Small intestine (tissue), 7 donors: ENCODE results near the gene CXXC5. TPM values are rescaled to one million over a fixed set of nuclear protein-coding genes. Genes with fewer than 3 reads are reported as not detected.
"Not testable (repeated sequence)": the region's sequence is repeated elsewhere in the genome, so short reads cannot be mapped to it uniquely, and the experiment has no call there.

Experiments
- DNase-seq, 2 donors: peaks; one replicate each; pipeline versions ENCODE4 v3.0.0 to v3.0.0-alpha.2; 2013
- FAIRE-seq: peaks from 2 replicates; lab custom pipeline; 2012; peaks lifted over from hg19 to GRCh38; lab: Jason Lieb, UNC
- H3K27ac ChIP-seq, 3 donors: one replicate each; pipeline ENCODE4 v1.5.1; 2013; ENCODE audit warnings: low read length in 2 of 3, mild to moderate bottlenecking in 2 of 3, control low read depth in 1 of 3, inconsistent platforms in 1 of 3, low read depth in 1 of 3, moderate library complexity in 1 of 3
- H3K27me3 ChIP-seq, 3 donors: one replicate each; pipeline ENCODE4 v1.6.1; 2013; ENCODE audit warnings: low read length in 3 of 3, inconsistent platforms in 1 of 3; ENCODE audit not compliant: control insufficient read depth in 3 of 3, insufficient read depth in 3 of 3
- H3K36me3 ChIP-seq, 3 donors: one replicate each; pipeline ENCODE4 v1.6.1; 2013; ENCODE audit warnings: low read length in 3 of 3, inconsistent platforms in 1 of 3, low read depth in 1 of 3, mild to moderate bottlenecking in 1 of 3, moderate library complexity in 1 of 3; ENCODE audit not compliant: control insufficient read depth in 3 of 3, insufficient read depth in 2 of 3
- H3K4me1 ChIP-seq, 3 donors: one replicate each; pipeline ENCODE4 v1.6.1; 2013; ENCODE audit warnings: low read length in 2 of 3, inconsistent platforms in 1 of 3, low read depth in 1 of 3, mild to moderate bottlenecking in 1 of 3, moderate library complexity in 1 of 3; ENCODE audit not compliant: control insufficient read depth in 3 of 3, insufficient read depth in 2 of 3
- H3K4me3 ChIP-seq, 3 donors: one replicate each; pipeline ENCODE4 v1.5.1; 2013; ENCODE audit warnings: low read length in 3 of 3, control low read depth in 1 of 3, inconsistent platforms in 1 of 3, low read depth in 1 of 3, mild to moderate bottlenecking in 1 of 3, moderate library complexity in 1 of 3
- H3K9me3 ChIP-seq, 2 donors: one replicate each; pipeline ENCODE4 v1.6.1; 2013; ENCODE audit warnings: low read depth in 1 of 2, low read length in 1 of 2; ENCODE audit not compliant: control insufficient read depth in 2 of 2, insufficient read depth in 1 of 2
- WGBS, 3 donors: extraction: QIAGEN DNeasy Blood & Tissue Kit; methylation state at CpG; one replicate each; pipeline ENCODE4 v1.1.7; 2013; 5-methylcytosine and 5-hydroxymethylcytosine counted together
- polyA plus RNA-seq, 4 donors: library from polyadenylated mRNA; stranded (reverse) in 3 of 4; unstranded in 1 of 4; fragments of 200-250 nt in 3 of 4; fragments of 120-200 nt in 1 of 4; gene quantifications; one replicate each; pipeline versions ENCODE4 v1.2.1 to v1.2.3, GENCODE V29; 2013
- donor health status: healthy with polysubstance abuse.
- donor health status: control.
- donor health status: control.
- donor health status: Bipolar disorder and iron deficiency.
- donor health status: healthy.

Gene CXXC5
- polyA plus RNA-seq, 4 donors: 3.8 to 89.4 (median 18.2) TPM

- no peak overlapping the region for H3K27ac ChIP-seq
- H3K4me3 ChIP-seq: no peak overlapping the region
- H3K27me3 ChIP-seq: no peaks in the 10 kb centered on the region
- DNase-seq (no peak), FAIRE-seq (no peak)
- WGBS, 3 donors: 83 to 85% (median 84%) methylated on average over 5 of the region's 5 CpGs
- H3K4me1 ChIP-seq: no peaks in the 10 kb centered on the region
- H3K36me3 ChIP-seq: peaks cover 0 to 23% (median 0%) of the 10 kb centered on the region in 3 donors
- H3K9me3 ChIP-seq: no peaks in the 10 kb centered on the region
These were observed 36.2 kb upstream of the CXXC5 start for GRCh38 chr5:139611703-139612584.

GRCh38 chr5:139619861-139620260, 28.3 kb upstream of the CXXC5 start:
- no peaks in the 10 kb centered on the region for H3K27me3 ChIP-seq
- H3K9me3 ChIP-seq: no peaks in the 10 kb centered on the region
- no peak overlapping the region for H3K27ac ChIP-seq
- FAIRE-seq: no peak
- H3K36me3 ChIP-seq: peaks cover 8 to 57% (median 12%) of the 10 kb centered on the region in 3 donors
- H3K4me3 ChIP-seq: no peak overlapping the region
- 80 to 88% (median 85%) methylated on average over 5 of the region's 5 CpGs for WGBS, 3 donors
- DNase-seq: no peak
- H3K4me1 ChIP-seq: no peaks in the 10 kb centered on the region

GRCh38 chr5:139625398-139625797, 22.8 kb upstream of the CXXC5 start:
- not testable (repeated sequence) for H3K4me1 ChIP-seq, H3K4me3 ChIP-seq, FAIRE-seq, H3K27ac ChIP-seq, H3K9me3 ChIP-seq, DNase-seq, H3K27me3 ChIP-seq
- 93 to 100% (median 98%) methylated on average over 5 of the region's 5 CpGs for WGBS, 3 donors
- peaks cover 15 to 47% (median 19%) of the 10 kb centered on the region in 3 donors for H3K36me3 ChIP-seq

- FAIRE-seq: no peak
- DNase-seq: no peak
- peaks cover 0 to 10% (median 4%) of the 10 kb centered on the region in 3 donors for H3K4me1 ChIP-seq
- no peaks in the 10 kb centered on the region for H3K9me3 ChIP-seq
- H3K4me3 ChIP-seq: no peak overlapping the region
- peaks cover 3 to 20% (median 18%) of the 10 kb centered on the region in 3 donors for H3K36me3 ChIP-seq
- no peaks in the 10 kb centered on the region for H3K27me3 ChIP-seq
- no peak overlapping the region for H3K27ac ChIP-seq
These were observed 17.3 kb upstream of the CXXC5 start for GRCh38 chr5:139630855-139631254.

- H3K4me1 ChIP-seq: peaks cover under 1 to 18% (median 11%) of the 10 kb centered on the region in 3 donors
- 79 to 83% (median 80%) methylated on average over 3 of the region's 3 CpGs for WGBS, 3 donors
- H3K9me3 ChIP-seq: no peaks in the 10 kb centered on the region
- FAIRE-seq: no peak
- peaks cover 3 to 17% (median 16%) of the 10 kb centered on the region in 3 donors for H3K36me3 ChIP-seq
- H3K27me3 ChIP-seq: no peaks in the 10 kb centered on the region
- H3K27ac ChIP-seq: no peak overlapping the region
- DNase-seq: no peak
- no peak overlapping the region for H3K4me3 ChIP-seq
These were observed 16.5 kb upstream of the CXXC5 start for GRCh38 chr5:139631520-139632165.

- no peak overlapping the region for H3K4me3 ChIP-seq
- WGBS, 3 donors: 9 to 13% (median 10%) methylated on average over 6 of the region's 6 CpGs
- H3K27me3 ChIP-seq: no peaks in the 10 kb centered on the region
- H3K27ac ChIP-seq: no peak overlapping the region
- no peak for FAIRE-seq
- peaks cover 3 to 17% (median 12%) of the 10 kb centered on the region in 3 donors for H3K36me3 ChIP-seq
- H3K4me1 ChIP-seq: peaks cover 3 to 31% (median 15%) of the 10 kb centered on the region in 3 donors
- no peaks in the 10 kb centered on the region for H3K9me3 ChIP-seq
- DNase-seq: peak; percentile 71 to 85
These were observed 14.7 kb upstream of the CXXC5 start for GRCh38 chr5:139633295-139634027.

- H3K27ac ChIP-seq: no peak overlapping the region
- H3K27me3 ChIP-seq: no peaks in the 10 kb centered on the region
- DNase-seq (no peak), FAIRE-seq (no peak)
- H3K36me3 ChIP-seq: peaks cover 3 to 18% (median 8%) of the 10 kb centered on the region in 3 donors
- WGBS, 3 donors: 69 to 75% (median 74%) methylated on average over 2 of the region's 2 CpGs
- peaks cover 3 to 36% (median 15%) of the 10 kb centered on the region in 3 donors for H3K4me1 ChIP-seq
- H3K9me3 ChIP-seq: no peaks in the 10 kb centered on the region
- no peak overlapping the region for H3K4me3 ChIP-seq
These were observed 14.2 kb upstream of the CXXC5 start for GRCh38 chr5:139634028-139634325.

- WGBS, 3 donors: 82 to 89% (median 89%) methylated on average over 3 of the region's 3 CpGs
- Histone ChIP-seq H3K27me3 (no peaks in the 10 kb centered on the region), H3K4me3 (no peak overlapping the region), H3K36me3 (peaks cover 0 to 19% (median 4%) of the 10 kb centered on the region in 3 donors), H3K27ac (no peak overlapping the region), H3K9me3 (no peaks in the 10 kb centered on the region), H3K4me1 (peaks cover 3 to 42% (median 15%) of the 10 kb centered on the region in 3 donors)
- FAIRE-seq (no peak), DNase-seq (no peak)
These were observed 13.6 kb upstream of the CXXC5 start for GRCh38 chr5:139634541-139634940.
